Glutamatergic neuron (in vitro differentiated cells): ENCODE data around the gene CEACAM3. TPM values are rescaled to one million over a fixed set of nuclear protein-coding genes. Genes with fewer than 3 reads are reported as not detected.

Experiments used
- DNase-seq: peaks from one replicate; pipeline ENCODE4 v3.0.0; 2022
- H3K27ac Mint-ChIP-seq: one replicate; pipeline ENCODE4 v1.8.0; 2020; ENCODE audit warnings: mild to moderate bottlenecking, mixed read lengths, inconsistent platforms; ENCODE audit not compliant: unreplicated experiment
- H3K27me3 Mint-ChIP-seq: one replicate; pipeline ENCODE4 v1.8.0; 2020; ENCODE audit warnings: mild to moderate bottlenecking, moderate library complexity, mixed read lengths, inconsistent platforms; ENCODE audit not compliant: unreplicated experiment
- H3K36me3 Mint-ChIP-seq: one replicate; pipeline ENCODE4 v1.8.0; 2020; ENCODE audit warnings: mild to moderate bottlenecking, mixed read lengths, inconsistent platforms; ENCODE audit not compliant: unreplicated experiment
- H3K4me1 Mint-ChIP-seq: one replicate; pipeline ENCODE4 v1.8.0; 2020; ENCODE audit warnings: mild to moderate bottlenecking, low read depth, mixed read lengths, inconsistent platforms; ENCODE audit not compliant: unreplicated experiment
- H3K4me3 Mint-ChIP-seq: one replicate; pipeline ENCODE4 v1.8.0; 2020; ENCODE audit warnings: mild to moderate bottlenecking, mixed read lengths, inconsistent platforms; ENCODE audit not compliant: unreplicated experiment
- H3K9me3 Mint-ChIP-seq: one replicate; pipeline ENCODE4 v1.8.0; 2020; ENCODE audit warnings: mild to moderate bottlenecking, moderate library complexity, mixed read lengths, inconsistent platforms; ENCODE audit not compliant: unreplicated experiment
- total RNA-seq: library from RNA; stranded (reverse); fragmentation: NEBNext Ultra II Directional; extraction: Animal tissue kit (Norgen Biotek cat#: 25700); gene quantifications from one replicate; pipeline ENCODE4 v1.2.1, GENCODE V29; 2021; ENCODE audit not compliant: unreplicated experiment
- TF ChIP-seq, protein P1 (sequence below): fragments of 200-600 bp; sonication (generic); IDR thresholded peaks from one replicate; pipeline ENCODE4 v1.5.0; 2021; ENCODE audit not compliant: partially characterized antibody, unreplicated experiment

The CEACAM3 gene
- total RNA-seq, 1 donor from 2014 or later = not detected

DNA sequence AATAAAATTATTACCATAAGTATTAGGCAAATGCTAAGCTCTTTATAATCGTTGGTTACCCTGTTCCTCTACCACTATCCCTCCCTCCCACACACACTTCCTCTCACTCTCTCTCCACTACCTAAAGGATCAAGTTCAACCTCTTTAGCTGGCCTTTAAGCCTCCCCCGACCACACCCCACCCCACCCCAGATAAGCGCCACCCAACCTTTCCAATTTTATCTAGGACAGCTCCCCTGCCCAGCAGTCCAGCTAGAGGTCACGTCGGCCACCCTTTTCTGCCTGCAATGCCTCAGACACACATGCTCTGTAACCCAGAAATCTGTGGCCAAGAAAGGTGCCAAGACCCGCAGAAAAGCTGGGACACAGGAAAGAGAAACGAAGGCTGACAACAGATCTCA, 47.0 kb downstream of the CEACAM3 start:
- Mint-ChIP-seq H3K27me3 (peaks cover 6% of the 10 kb centered on the region), H3K4me3 (no peak overlapping the region), H3K27ac (no peak overlapping the region), H3K36me3 (peaks cover 8% of the 10 kb centered on the region), H3K4me1 (peaks cover 3% of the 10 kb centered on the region), H3K9me3 (peaks cover 3% of the 10 kb centered on the region)
- DNase-seq = no peak
- TF ChIP-seq, protein P1, sequence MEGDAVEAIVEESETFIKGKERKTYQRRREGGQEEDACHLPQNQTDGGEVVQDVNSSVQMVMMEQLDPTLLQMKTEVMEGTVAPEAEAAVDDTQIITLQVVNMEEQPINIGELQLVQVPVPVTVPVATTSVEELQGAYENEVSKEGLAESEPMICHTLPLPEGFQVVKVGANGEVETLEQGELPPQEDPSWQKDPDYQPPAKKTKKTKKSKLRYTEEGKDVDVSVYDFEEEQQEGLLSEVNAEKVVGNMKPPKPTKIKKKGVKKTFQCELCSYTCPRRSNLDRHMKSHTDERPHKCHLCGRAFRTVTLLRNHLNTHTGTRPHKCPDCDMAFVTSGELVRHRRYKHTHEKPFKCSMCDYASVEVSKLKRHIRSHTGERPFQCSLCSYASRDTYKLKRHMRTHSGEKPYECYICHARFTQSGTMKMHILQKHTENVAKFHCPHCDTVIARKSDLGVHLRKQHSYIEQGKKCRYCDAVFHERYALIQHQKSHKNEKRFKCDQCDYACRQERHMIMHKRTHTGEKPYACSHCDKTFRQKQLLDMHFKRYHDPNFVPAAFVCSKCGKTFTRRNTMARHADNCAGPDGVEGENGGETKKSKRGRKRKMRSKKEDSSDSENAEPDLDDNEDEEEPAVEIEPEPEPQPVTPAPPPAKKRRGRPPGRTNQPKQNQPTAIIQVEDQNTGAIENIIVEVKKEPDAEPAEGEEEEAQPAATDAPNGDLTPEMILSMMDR = no peak

DNA sequence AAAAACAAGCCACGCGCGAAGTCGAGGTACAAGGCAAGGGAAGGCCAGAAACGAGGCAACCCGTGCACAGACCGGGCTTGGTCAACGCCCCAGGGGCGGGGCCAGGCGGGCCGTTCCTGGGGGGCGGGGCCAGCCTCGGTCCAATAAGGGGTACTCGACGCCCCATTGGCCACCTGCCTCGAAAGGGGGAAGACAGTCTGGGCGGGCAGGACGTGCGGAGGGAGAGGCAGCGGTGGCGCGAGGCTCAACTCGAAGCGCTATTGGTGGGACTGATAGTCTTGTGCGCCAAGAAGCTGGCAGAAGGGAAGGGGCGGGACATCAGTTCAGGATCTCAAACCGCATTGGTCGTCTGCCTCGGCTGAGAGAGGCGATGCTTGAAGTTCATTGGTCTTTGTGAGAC, 48.2 kb downstream of the CEACAM3 start, which contains the start of gene LYPD4:
Gene LYPD4 (minus strand): TSS at position 83 of the 400 bp plus-strand sequence. CDS start 5,398 bp downstream, outside the sequence.
- Mint-ChIP-seq H3K27ac (peak within 1 kb of the TSS; percentile 45), H3K36me3 (peaks cover 8% of the 10 kb centered on the region), H3K4me3 (no peak within 1 kb of the TSS), H3K4me1 (no peaks in the 10 kb centered on the region), H3K27me3 (peaks cover 6% of the 10 kb centered on the region), H3K9me3 (peaks cover 3% of the 10 kb centered on the region)
- TF ChIP-seq, protein P1 = no peak
- no peak for DNase-seq

DNA sequence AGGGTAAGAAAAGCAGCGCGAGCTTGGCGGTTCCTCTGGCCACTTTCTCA, 48.4 kb downstream of the CEACAM3 start, which contains the start of gene DMRTC2:
Gene DMRTC2 (plus strand): TSS at position 42 of the 50 bp plus-strand sequence. CDS start 2,387 bp downstream, outside the sequence.
- Mint-ChIP-seq H3K36me3 (peaks cover 8% of the 10 kb centered on the region), H3K27me3 (peaks cover 6% of the 10 kb centered on the region), H3K4me1 (no peaks in the 10 kb centered on the region), H3K9me3 (peaks cover 3% of the 10 kb centered on the region), H3K27ac (peak within 1 kb of the TSS; percentile 45), H3K4me3 (no peak within 1 kb of the TSS)
- TF ChIP-seq, protein P1 = no peak
- no peak for DNase-seq

DNA sequence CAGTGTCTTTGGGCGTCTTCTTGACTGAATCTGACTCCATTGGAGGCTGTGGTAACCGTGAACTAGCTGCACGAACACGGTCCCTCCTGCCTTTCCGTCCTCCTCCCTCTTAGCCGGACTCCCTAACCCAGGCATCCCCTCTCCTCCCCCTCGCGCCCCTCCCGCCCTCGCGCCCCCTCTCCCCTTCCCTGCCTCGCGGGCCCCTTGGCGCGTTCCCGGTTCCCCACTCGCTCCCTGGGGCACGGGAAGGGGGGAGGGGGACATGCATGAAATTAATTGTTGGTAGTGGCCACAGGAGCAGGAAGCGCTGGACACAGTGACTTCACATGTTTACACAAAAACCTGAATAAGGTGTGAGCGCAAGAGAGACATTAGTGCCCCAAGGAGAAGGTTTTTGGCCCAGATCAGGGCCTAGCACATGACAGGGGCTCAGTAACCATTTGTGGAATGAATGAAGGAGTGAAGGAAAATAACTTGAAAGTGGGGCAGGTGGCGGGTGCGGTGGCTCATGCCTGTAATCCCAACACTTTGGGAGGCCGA, 48.7 kb downstream of the CEACAM3 start:
- TF ChIP-seq, protein P1 = no peak
- no peak for DNase-seq
- Mint-ChIP-seq H3K27me3 (peaks cover 6% of the 10 kb centered on the region), H3K4me1 (peaks cover under 1% of the 10 kb centered on the region), H3K27ac (no peak overlapping the region), H3K9me3 (peaks cover 3% of the 10 kb centered on the region), H3K36me3 (peaks cover 8% of the 10 kb centered on the region), H3K4me3 (no peak overlapping the region)

DNA sequence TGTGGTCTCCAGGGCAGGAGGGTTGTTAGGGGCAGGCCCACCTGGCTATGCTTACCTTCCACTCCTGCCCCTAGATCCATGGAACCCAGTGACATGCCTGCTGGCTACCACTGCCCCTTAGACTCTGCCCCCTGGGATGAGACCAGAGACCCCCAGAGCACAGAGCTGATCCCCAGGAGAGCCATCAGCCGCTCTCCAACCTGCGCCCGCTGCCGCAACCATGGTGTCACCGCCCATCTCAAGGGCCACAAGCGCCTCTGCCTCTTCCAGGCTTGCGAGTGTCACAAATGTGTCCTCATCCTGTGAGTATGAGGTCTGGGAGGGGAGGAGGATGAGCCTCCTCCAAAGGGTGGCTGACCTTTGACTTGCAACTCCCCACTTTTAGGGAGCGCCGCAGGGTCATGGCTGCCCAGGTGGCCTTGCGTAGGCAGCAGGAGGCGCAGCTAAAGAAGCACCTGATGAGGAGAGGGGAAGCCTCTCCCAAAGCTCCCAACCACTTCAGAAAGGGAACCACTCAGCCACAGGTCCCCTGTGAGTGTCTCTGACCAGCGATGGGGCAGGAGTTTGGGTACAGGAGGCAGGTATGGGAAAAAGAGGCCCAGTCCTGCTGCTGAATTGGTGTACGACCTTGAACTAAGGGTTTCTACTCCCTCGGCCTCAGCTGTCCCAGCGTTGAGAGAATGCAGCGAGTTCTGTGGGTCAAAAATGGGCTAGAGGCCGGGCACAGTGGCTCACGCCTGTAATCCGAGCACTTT, 51.1 kb downstream of the CEACAM3 start:
- DNase-seq = no peak
- Mint-ChIP-seq H3K27ac (no peak overlapping the region), H3K36me3 (peaks cover 8% of the 10 kb centered on the region), H3K27me3 (peaks cover 6% of the 10 kb centered on the region), H3K9me3 (peaks cover 3% of the 10 kb centered on the region), H3K4me3 (no peak overlapping the region), H3K4me1 (peaks cover 12% of the 10 kb centered on the region)
- TF ChIP-seq, protein P1 = no peak
